IMR-90 (cell line): ENCODE data around the gene TDRD7.

Source experiments
- BHLHE40 ChIP-seq: fragments of 150-350 bp; IDR thresholded peaks from 2 replicates; pipeline ENCODE4 v1.6.1; 2016; ENCODE audit warnings: mild to moderate bottlenecking, low read depth, low read length
- CHD1 ChIP-seq: IDR thresholded peaks from 2 replicates; pipeline ENCODE4 v1.6.1; 2012; ENCODE audit warnings: low read depth, low read length, improper control_type of control experiment
- MXI1 ChIP-seq: IDR thresholded peaks from 2 replicates; pipeline ENCODE4 v1.6.1; 2012; ENCODE audit warnings: low read depth, mild to moderate bottlenecking, low read length, moderate library complexity, borderline replicate concordance
- POLR2A ChIP-seq: IDR thresholded peaks from 2 replicates; pipeline ENCODE4 v1.6.1; 2012; ENCODE audit warnings: mild to moderate bottlenecking, low read depth, low read length
- RAD21 ChIP-seq: IDR thresholded peaks from 2 replicates; pipeline ENCODE4 v1.6.1; 2012; ENCODE audit warnings: low read length, improper control_type of control experiment
- RFX5 ChIP-seq: IDR thresholded peaks from 2 replicates; pipeline ENCODE4 v1.8.0; 2012; ENCODE audit warnings: low read depth, mild to moderate bottlenecking, low read length, moderate library complexity
- TF ChIP-seq, protein P1 (sequence below): fragments of 150-350 bp; IDR thresholded peaks from 2 replicates; pipeline ENCODE4 v1.6.1; 2017; ENCODE audit warnings: mild to moderate bottlenecking, antibody characterized with exemption, low read length, low read depth
- TF ChIP-seq, protein P2 (sequence below): conservative IDR thresholded peaks from 2 replicates; pipeline ENCODE4 v1.5.1; 2012; ENCODE audit warnings: mild to moderate bottlenecking, low read depth, low read length, improper control_type of control experiment
- TF ChIP-seq, protein P3 (sequence below): fragments of 150-350 bp; IDR thresholded peaks from 2 replicates; pipeline ENCODE4 v1.6.1; 2016; ENCODE audit warnings: low read depth, mild to moderate bottlenecking, low read length, moderate library complexity, borderline replicate concordance

DNA sequence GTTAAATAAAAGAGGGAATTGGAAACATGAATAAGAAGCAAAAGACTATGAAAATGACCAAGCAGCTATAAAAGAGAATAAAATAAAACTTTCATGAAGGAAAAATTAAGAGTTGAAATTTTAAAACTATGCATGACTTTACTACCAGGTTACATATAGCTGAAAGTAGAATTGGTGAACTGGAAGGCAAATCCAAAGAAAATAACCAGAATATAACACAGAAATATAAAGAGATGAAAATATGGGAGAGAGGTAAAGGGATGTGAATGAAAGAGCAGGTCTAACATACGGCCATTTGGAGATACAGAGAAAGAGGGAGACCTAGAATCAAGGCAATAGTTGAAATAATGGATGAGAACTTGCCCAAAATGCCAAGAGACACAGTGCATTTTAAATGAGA, 42.9 kb upstream of the TDRD7 start:
- TF ChIP-seq, protein P1, sequence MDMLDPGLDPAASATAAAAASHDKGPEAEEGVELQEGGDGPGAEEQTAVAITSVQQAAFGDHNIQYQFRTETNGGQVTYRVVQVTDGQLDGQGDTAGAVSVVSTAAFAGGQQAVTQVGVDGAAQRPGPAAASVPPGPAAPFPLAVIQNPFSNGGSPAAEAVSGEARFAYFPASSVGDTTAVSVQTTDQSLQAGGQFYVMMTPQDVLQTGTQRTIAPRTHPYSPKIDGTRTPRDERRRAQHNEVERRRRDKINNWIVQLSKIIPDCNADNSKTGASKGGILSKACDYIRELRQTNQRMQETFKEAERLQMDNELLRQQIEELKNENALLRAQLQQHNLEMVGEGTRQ, result no peak
- TF ChIP-seq, protein P2, sequence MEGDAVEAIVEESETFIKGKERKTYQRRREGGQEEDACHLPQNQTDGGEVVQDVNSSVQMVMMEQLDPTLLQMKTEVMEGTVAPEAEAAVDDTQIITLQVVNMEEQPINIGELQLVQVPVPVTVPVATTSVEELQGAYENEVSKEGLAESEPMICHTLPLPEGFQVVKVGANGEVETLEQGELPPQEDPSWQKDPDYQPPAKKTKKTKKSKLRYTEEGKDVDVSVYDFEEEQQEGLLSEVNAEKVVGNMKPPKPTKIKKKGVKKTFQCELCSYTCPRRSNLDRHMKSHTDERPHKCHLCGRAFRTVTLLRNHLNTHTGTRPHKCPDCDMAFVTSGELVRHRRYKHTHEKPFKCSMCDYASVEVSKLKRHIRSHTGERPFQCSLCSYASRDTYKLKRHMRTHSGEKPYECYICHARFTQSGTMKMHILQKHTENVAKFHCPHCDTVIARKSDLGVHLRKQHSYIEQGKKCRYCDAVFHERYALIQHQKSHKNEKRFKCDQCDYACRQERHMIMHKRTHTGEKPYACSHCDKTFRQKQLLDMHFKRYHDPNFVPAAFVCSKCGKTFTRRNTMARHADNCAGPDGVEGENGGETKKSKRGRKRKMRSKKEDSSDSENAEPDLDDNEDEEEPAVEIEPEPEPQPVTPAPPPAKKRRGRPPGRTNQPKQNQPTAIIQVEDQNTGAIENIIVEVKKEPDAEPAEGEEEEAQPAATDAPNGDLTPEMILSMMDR, result no peak
- TF ChIP-seq, protein P3, sequence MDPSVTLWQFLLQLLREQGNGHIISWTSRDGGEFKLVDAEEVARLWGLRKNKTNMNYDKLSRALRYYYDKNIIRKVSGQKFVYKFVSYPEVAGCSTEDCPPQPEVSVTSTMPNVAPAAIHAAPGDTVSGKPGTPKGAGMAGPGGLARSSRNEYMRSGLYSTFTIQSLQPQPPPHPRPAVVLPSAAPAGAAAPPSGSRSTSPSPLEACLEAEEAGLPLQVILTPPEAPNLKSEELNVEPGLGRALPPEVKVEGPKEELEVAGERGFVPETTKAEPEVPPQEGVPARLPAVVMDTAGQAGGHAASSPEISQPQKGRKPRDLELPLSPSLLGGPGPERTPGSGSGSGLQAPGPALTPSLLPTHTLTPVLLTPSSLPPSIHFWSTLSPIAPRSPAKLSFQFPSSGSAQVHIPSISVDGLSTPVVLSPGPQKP, result no peak
- TF ChIP-seq POLR2A, result no peak
- no peak for TF ChIP-seq MXI1
- no peak for TF ChIP-seq RFX5
- TF ChIP-seq RAD21, result no peak
- TF ChIP-seq CHD1, result no peak
- no peak for TF ChIP-seq BHLHE40
